Mesothelial cell of epicardium (in vitro differentiated cells): ENCODE results near the gene IL19. TPM values are rescaled to one million over a fixed set of nuclear protein-coding genes. Genes with fewer than 3 reads are reported as not detected.

Source experiments
- DNase-seq, 2 experiments: peaks; one replicate each; pipeline ENCODE4 v3.0.0; 2021; ENCODE audit warnings: low spot score in 2 of 2; ENCODE audit not compliant: unreplicated experiment in 2 of 2
- H3K27ac Mint-ChIP-seq: 2 replicates; pipeline ENCODE4 v1.8.0; 2021; ENCODE audit warnings: mixed read lengths
- H3K27me3 Mint-ChIP-seq: 2 replicates; pipeline ENCODE4 v1.8.0; 2021; ENCODE audit warnings: low read depth, mixed read lengths
- H3K36me3 Mint-ChIP-seq: 2 replicates; pipeline ENCODE4 v1.8.0; 2021; ENCODE audit warnings: mixed read lengths
- H3K4me1 Mint-ChIP-seq: 2 replicates; pipeline ENCODE4 v1.8.0; 2021; ENCODE audit warnings: mixed read lengths
- H3K4me3 Mint-ChIP-seq: 2 replicates; pipeline ENCODE4 v1.8.0; 2021; ENCODE audit warnings: mild to moderate bottlenecking, moderate library complexity, mixed read lengths
- H3K9me3 Mint-ChIP-seq: 2 replicates; pipeline ENCODE4 v1.8.0; 2021; ENCODE audit warnings: mixed read lengths
- total RNA-seq: library from RNA; stranded (reverse); gene quantifications from 3 replicates; pipeline ENCODE4 v1.2.1, GENCODE V29; 2021
- TF ChIP-seq, protein P1 (sequence below): fragments of 200-600 bp; sonication (generic); IDR thresholded peaks from one replicate; pipeline ENCODE4 v1.5.0; 2021; ENCODE audit warnings: antibody characterized with exemption; ENCODE audit not compliant: unreplicated experiment

The IL19 gene
- total RNA-seq, 1 donor from 2014 or later, result not detected

DNA sequence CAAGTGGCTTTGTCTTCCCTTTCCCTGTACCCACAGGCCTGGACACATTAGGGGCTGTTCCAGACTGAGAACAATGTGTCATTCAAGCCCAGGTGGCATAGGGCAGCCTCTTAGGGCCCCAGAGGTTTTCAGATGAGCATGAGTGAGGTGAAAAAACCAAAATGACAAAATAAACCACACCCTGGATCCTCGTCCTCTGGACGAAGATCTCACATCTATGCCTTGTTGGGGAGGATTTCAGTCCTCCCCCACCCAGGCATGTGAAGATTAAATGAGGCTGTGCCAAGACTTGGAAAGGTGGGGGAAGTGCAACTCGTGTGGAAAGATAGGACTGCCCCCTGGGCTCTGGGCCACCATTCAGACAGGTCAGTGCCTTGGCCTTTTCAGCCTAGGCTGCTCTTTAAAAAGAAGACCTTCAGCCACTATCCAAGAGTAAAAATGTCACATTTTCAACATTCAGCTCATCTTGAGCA is 32.8 kb upstream of the IL19 start:
- Mint-ChIP-seq H3K27me3 (no peaks in the 10 kb centered on the region), H3K36me3 (peaks cover 7% of the 10 kb centered on the region), H3K4me3 (no peak overlapping the region), H3K4me1 (no peaks in the 10 kb centered on the region), H3K9me3 (no peaks in the 10 kb centered on the region), H3K27ac (no peak overlapping the region)
- TF ChIP-seq, protein P1, sequence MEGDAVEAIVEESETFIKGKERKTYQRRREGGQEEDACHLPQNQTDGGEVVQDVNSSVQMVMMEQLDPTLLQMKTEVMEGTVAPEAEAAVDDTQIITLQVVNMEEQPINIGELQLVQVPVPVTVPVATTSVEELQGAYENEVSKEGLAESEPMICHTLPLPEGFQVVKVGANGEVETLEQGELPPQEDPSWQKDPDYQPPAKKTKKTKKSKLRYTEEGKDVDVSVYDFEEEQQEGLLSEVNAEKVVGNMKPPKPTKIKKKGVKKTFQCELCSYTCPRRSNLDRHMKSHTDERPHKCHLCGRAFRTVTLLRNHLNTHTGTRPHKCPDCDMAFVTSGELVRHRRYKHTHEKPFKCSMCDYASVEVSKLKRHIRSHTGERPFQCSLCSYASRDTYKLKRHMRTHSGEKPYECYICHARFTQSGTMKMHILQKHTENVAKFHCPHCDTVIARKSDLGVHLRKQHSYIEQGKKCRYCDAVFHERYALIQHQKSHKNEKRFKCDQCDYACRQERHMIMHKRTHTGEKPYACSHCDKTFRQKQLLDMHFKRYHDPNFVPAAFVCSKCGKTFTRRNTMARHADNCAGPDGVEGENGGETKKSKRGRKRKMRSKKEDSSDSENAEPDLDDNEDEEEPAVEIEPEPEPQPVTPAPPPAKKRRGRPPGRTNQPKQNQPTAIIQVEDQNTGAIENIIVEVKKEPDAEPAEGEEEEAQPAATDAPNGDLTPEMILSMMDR, result no peak
- no peak for DNase-seq

- no peak overlapping the region for H3K27ac Mint-ChIP-seq
- H3K4me3 Mint-ChIP-seq, result no peak overlapping the region
- DNase-seq, result no peak
- no peaks in the 10 kb centered on the region for H3K4me1 Mint-ChIP-seq
- H3K27me3 Mint-ChIP-seq, result no peaks in the 10 kb centered on the region
- no peaks in the 10 kb centered on the region for H3K9me3 Mint-ChIP-seq
- TF ChIP-seq, protein P1, result no peak
- H3K36me3 Mint-ChIP-seq, result peaks cover under 1% of the 10 kb centered on the region
These were observed 31.9 kb upstream of the IL19 start for GRCh38 chr1:206738370-206739366.

DNA sequence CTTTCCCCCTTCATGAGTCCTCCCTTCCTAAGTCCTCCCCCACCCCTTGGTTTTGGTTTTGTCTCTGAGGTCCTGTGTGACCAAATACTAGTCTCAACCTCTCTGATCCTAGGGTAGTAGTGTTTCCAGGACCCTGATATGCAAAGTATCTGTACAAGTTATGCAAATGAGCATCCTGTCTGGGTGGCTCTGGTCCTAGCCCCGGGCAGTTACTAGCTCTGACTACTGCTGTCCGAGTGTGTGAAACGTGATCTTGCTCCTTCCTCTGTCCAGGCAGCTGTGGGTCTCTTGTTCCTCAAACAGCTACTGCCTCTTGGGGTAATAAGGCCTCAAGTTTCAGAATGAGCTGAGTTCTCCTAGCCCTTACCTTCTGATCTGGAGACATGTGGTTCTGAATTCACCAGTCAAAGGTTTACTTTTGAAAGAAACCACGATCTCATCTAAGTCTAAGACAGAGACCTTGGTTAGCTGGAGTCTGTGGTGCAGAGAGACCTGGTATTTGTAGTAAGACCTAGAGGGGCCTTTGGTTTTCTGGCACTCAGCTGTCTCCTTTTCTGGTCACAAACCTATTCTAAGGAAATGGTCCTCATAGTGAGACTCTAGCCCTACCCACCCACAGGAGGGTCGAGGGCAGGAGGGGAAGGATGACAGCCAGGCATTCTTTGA is 31.0 kb upstream of the IL19 start:
- H3K4me3 Mint-ChIP-seq, result no peak overlapping the region
- DNase-seq, result no peak
- no peak overlapping the region for H3K27ac Mint-ChIP-seq
- no peaks in the 10 kb centered on the region for H3K9me3 Mint-ChIP-seq
- peaks cover 3% of the 10 kb centered on the region for H3K27me3 Mint-ChIP-seq
- H3K36me3 Mint-ChIP-seq, result no peaks in the 10 kb centered on the region
- no peaks in the 10 kb centered on the region for H3K4me1 Mint-ChIP-seq
- TF ChIP-seq, protein P1, result no peak

GRCh38 chr1:206741142-206741701 is 29.4 kb upstream of the IL19 start:
- H3K27ac Mint-ChIP-seq, result no peak overlapping the region
- TF ChIP-seq, protein P1, result no peak
- H3K36me3 Mint-ChIP-seq, result no peaks in the 10 kb centered on the region
- peaks cover 3% of the 10 kb centered on the region for H3K27me3 Mint-ChIP-seq
- H3K4me1 Mint-ChIP-seq, result no peaks in the 10 kb centered on the region
- H3K9me3 Mint-ChIP-seq, result no peaks in the 10 kb centered on the region
- DNase-seq, result no peak
- no peak overlapping the region for H3K4me3 Mint-ChIP-seq

- H3K4me3 Mint-ChIP-seq, result no peak overlapping the region
- TF ChIP-seq, protein P1, result no peak
- H3K9me3 Mint-ChIP-seq, result no peaks in the 10 kb centered on the region
- DNase-seq, result no peak
- no peaks in the 10 kb centered on the region for H3K4me1 Mint-ChIP-seq
- H3K36me3 Mint-ChIP-seq, result no peaks in the 10 kb centered on the region
- no peak overlapping the region for H3K27ac Mint-ChIP-seq
- H3K27me3 Mint-ChIP-seq, result peaks cover 4% of the 10 kb centered on the region
These were observed 27.7 kb upstream of the IL19 start for GRCh38 chr1:206742719-206743383.
